H9 (cell line): ENCODE data around the gene REC114. TPM values are rescaled to one million over a fixed set of nuclear protein-coding genes. Genes with fewer than 3 reads are reported as not detected.

Source experiments
- DNase-seq: peaks from one replicate; pipeline ENCODE4 v3.0.0-alpha.2; 2017
- H2AFZ ChIP-seq: one replicate; pipeline ENCODE4 v1.6.1; 2013; ENCODE audit warnings: mild to moderate bottlenecking, low read length, control low read depth, moderate library complexity
- H2AK5ac ChIP-seq: 2 replicates; pipeline ENCODE4 v1.6.1; 2013; ENCODE audit warnings: low read length, control low read depth, mixed read lengths; ENCODE audit not compliant: insufficient read length
- H2BK120ac ChIP-seq: one replicate; pipeline ENCODE4 v1.6.1; 2013; ENCODE audit warnings: low read depth, mild to moderate bottlenecking, low read length, control low read depth, inconsistent platforms; ENCODE audit not compliant: poor library complexity, severe bottlenecking
- H2BK12ac ChIP-seq: 2 replicates; pipeline ENCODE4 v1.6.1; 2013; ENCODE audit warnings: low read length, control low read depth, mixed read lengths, low read depth; ENCODE audit not compliant: insufficient read length
- H2BK15ac ChIP-seq: 2 replicates; pipeline ENCODE4 v1.6.1; 2013; ENCODE audit warnings: low read depth, low read length, control low read depth
- H2BK20ac ChIP-seq: one replicate; pipeline ENCODE4 v1.6.1; 2013; ENCODE audit warnings: low read depth, mild to moderate bottlenecking, low read length, control low read depth, inconsistent platforms; ENCODE audit not compliant: poor library complexity, severe bottlenecking
- H2BK5ac ChIP-seq: 2 replicates; pipeline ENCODE4 v1.6.1; 2013; ENCODE audit warnings: low read length, control low read depth, mixed read lengths; ENCODE audit not compliant: insufficient read length
- H3K14ac ChIP-seq: 2 replicates; pipeline ENCODE4 v1.6.1; 2013; ENCODE audit warnings: low read length, control low read depth; ENCODE audit not compliant: insufficient read depth
- H3K18ac ChIP-seq: 2 replicates; pipeline ENCODE4 v1.6.1; 2013; ENCODE audit warnings: low read depth, mild to moderate bottlenecking, mixed read lengths, low read length, control low read depth; ENCODE audit not compliant: insufficient read length
- H3K23ac ChIP-seq: 2 replicates; pipeline ENCODE4 v1.6.1; 2013; ENCODE audit warnings: low read length, control low read depth, mixed read lengths, low read depth; ENCODE audit not compliant: insufficient read length
- H3K23me2 ChIP-seq: 2 replicates; pipeline ENCODE4 v1.6.1; 2013; ENCODE audit warnings: low read depth, mild to moderate bottlenecking, mixed read lengths, low read length, control low read depth; ENCODE audit not compliant: insufficient read length, poor library complexity, severe bottlenecking
- H3K27ac ChIP-seq: 2 replicates; pipeline ENCODE4 v1.5.1; 2013; ENCODE audit warnings: low read length, control low read depth, mixed read lengths, low read depth; ENCODE audit not compliant: insufficient read length
- H3K27me3 ChIP-seq: 2 replicates; pipeline ENCODE4 v1.6.1; 2013; ENCODE audit warnings: low read length, control low read depth, inconsistent platforms; ENCODE audit not compliant: insufficient read depth
- H3K4ac ChIP-seq: 2 replicates; pipeline ENCODE4 v1.6.1; 2013; ENCODE audit warnings: low read depth, mild to moderate bottlenecking, control low read depth, inconsistent platforms, low read length, moderate library complexity
- H3K4me1 ChIP-seq: 2 replicates; pipeline ENCODE4 v1.6.1; 2013; ENCODE audit warnings: low read length, control low read depth, inconsistent platforms; ENCODE audit not compliant: insufficient read depth
- H3K4me2 ChIP-seq: 2 replicates; pipeline ENCODE4 v1.6.1; 2013; ENCODE audit warnings: low read length, control low read depth, mixed read lengths; ENCODE audit not compliant: insufficient read length, insufficient read depth
- H3K56ac ChIP-seq: 2 replicates; pipeline ENCODE4 v1.6.1; 2013; ENCODE audit warnings: low read depth, mild to moderate bottlenecking, mixed read lengths, low read length, control low read depth; ENCODE audit not compliant: insufficient read length
- H3K79me1 ChIP-seq: 2 replicates; pipeline ENCODE4 v1.6.1; 2013; ENCODE audit warnings: low read depth, mild to moderate bottlenecking, moderate library complexity, low read length, control low read depth, inconsistent platforms; ENCODE audit not compliant: insufficient read depth, poor library complexity, severe bottlenecking
- H3K79me2 ChIP-seq: 2 replicates; pipeline ENCODE4 v1.6.1; 2013; ENCODE audit warnings: low read length, control low read depth, inconsistent platforms; ENCODE audit not compliant: insufficient read depth
- H3K9ac ChIP-seq: 2 replicates; pipeline ENCODE4 v1.6.1; 2013; ENCODE audit warnings: low read length, control low read depth, mixed read lengths; ENCODE audit not compliant: insufficient read length; ENCODE audit errors: extremely low read depth
- H3K9me3 ChIP-seq: one replicate; pipeline ENCODE4 v1.6.1; 2013; ENCODE audit warnings: low read depth, low read length, inconsistent platforms; ENCODE audit not compliant: control insufficient read depth
- H3T11ph ChIP-seq: one replicate; pipeline ENCODE4 v1.6.1; 2013; ENCODE audit warnings: mild to moderate bottlenecking, low read length, control low read depth, inconsistent platforms
- H4K20me1 ChIP-seq: one replicate; pipeline ENCODE4 v1.6.1; 2013; ENCODE audit not compliant: control insufficient read depth, insufficient read length, insufficient read depth
- H4K5ac ChIP-seq: 2 replicates; pipeline ENCODE4 v1.6.1; 2013; ENCODE audit warnings: low read depth, mild to moderate bottlenecking, mixed read lengths, low read length, control low read depth; ENCODE audit not compliant: insufficient read length
- H4K8ac ChIP-seq: replicated peaks from 2 replicates; pipeline ENCODE4 v1.6.1; 2013; ENCODE audit warnings: low read length, control low read depth, mixed read lengths, low read depth; ENCODE audit not compliant: insufficient read length
- H4K91ac ChIP-seq: 2 replicates; pipeline ENCODE4 v1.6.1; 2013; ENCODE audit warnings: low read depth, mild to moderate bottlenecking, moderate library complexity, mixed read lengths, low read length, control low read depth; ENCODE audit not compliant: insufficient read length
- H3K27ac Mint-ChIP-seq, 3 experiments: 2 replicates in 2 of 3; 3 replicates in 1 of 3; pipeline ENCODE4 v1.8.0; 2020 to 2021; ENCODE audit warnings: mixed read lengths in 3 of 3, mild to moderate bottlenecking in 1 of 3, moderate library complexity in 1 of 3
- H3K27me3 Mint-ChIP-seq: 2 replicates; pipeline ENCODE4 v1.8.0; 2021; ENCODE audit warnings: low read depth, mild to moderate bottlenecking, moderate library complexity, mixed read lengths
- H3K36me3 Mint-ChIP-seq, 3 experiments: 2 replicates in 2 of 3; 3 replicates in 1 of 3; pipeline ENCODE4 v1.8.0; 2020 to 2021; ENCODE audit warnings: low read depth in 3 of 3, mixed read lengths in 3 of 3; ENCODE audit not compliant: insufficient read depth in 1 of 3
- H3K4me1 Mint-ChIP-seq, 2 experiments: 2 replicates each; pipeline ENCODE4 v1.8.0; 2020; ENCODE audit warnings: mixed read lengths in 2 of 2
- H3K4me3 Mint-ChIP-seq, 2 experiments: 2 replicates in 1 of 2; 3 replicates in 1 of 2; pipeline ENCODE4 v1.8.0; 2020 to 2021; ENCODE audit warnings: mild to moderate bottlenecking in 2 of 2, mixed read lengths in 2 of 2, moderate library complexity in 1 of 2
- H3K9me3 Mint-ChIP-seq, 2 experiments: 2 replicates in 1 of 2; 3 replicates in 1 of 2; pipeline ENCODE4 v1.8.0; 2020; ENCODE audit warnings: mild to moderate bottlenecking in 2 of 2, mixed read lengths in 2 of 2, moderate library complexity in 1 of 2
- CTCF ChIP-seq: fragments of 200-600 bp; sonication (generic); conservative IDR thresholded peaks from 3 replicates; pipeline ENCODE4 v1.8.0; 2021; ENCODE audit warnings: antibody characterized with exemption, mild to moderate bottlenecking
- WGBS: extraction: QIAGEN DNeasy Blood & Tissue Kit; methylation state at CpG from one replicate; pipeline ENCODE4 v1.1.7; 2013; ENCODE audit warnings: missing lambda C conversion rate, low lambda C conversion rate, mixed read lengths; ENCODE audit not compliant: insufficient read length; ENCODE audit errors: extremely low coverage; 5-methylcytosine and 5-hydroxymethylcytosine counted together
- total RNA-seq: library from RNA; stranded (reverse); gene quantifications from 2 replicates; pipeline ENCODE4 v1.2.1, GENCODE V29; 2021

REC114 gene
- total RNA-seq, 1 experiment from 2014 or later: not detected

DNA sequence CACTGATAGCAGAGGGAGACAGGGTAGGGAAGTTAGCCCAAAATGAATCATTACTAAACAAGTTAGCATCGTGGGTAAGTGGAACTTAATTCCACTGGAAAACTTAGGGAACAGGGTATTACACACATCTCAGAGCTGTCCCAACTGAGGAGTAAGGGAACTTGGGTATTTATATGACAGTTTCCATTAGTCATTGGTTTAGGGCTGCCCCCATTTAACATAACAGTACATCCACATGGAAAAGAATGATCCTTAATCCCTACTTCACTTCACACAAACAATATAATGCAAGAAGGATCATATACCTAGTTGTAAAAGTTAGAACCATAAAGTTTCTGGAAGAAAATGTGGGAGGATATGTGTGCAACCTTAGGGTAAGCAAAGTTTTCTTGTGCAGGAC is 4.3 kb upstream of the REC114 start:
- no peak overlapping the region for H3K14ac ChIP-seq
- H3K23me2 ChIP-seq: no peaks in the 10 kb centered on the region
- H3K9me3 Mint-ChIP-seq: no peaks in the 10 kb centered on the region

More for the DNA sequence above, 4.3 kb upstream of the REC114 start:
- H3K4me1 ChIP-seq: no peaks in the 10 kb centered on the region; the same call in 1 of the 2 replicates
- no peak overlapping the region for H3K4me2 ChIP-seq
- H2BK5ac ChIP-seq: no peak overlapping the region
- H2BK12ac ChIP-seq: no peak overlapping the region
- no peaks in the 10 kb centered on the region for H3K36me3 Mint-ChIP-seq
- no peak overlapping the region for H3K18ac ChIP-seq
- no peak for TF ChIP-seq CTCF
- no peak overlapping the region for H3K56ac ChIP-seq
- peaks cover 2% of the 10 kb centered on the region; the same call in 1 of the 2 replicates for H3K27me3 Mint-ChIP-seq
- no peak overlapping the region for H4K8ac ChIP-seq
- H4K91ac ChIP-seq: no peak overlapping the region
- H3K4ac ChIP-seq: no peak overlapping the region
- H3K27ac Mint-ChIP-seq: no peak overlapping the region
- no peaks in the 10 kb centered on the region for H3K79me2 ChIP-seq
- H3K4me3 Mint-ChIP-seq: no peak overlapping the region
- H2BK20ac ChIP-seq: no peak overlapping the region
- H3K27ac ChIP-seq: no peak overlapping the region
- no peaks in the 10 kb centered on the region for H3K79me1 ChIP-seq
- no peak for DNase-seq
- H3T11ph ChIP-seq: no peak overlapping the region
- H4K20me1 ChIP-seq: no peaks in the 10 kb centered on the region
- H2BK120ac ChIP-seq: no peak overlapping the region
- H2AFZ ChIP-seq: no peak overlapping the region
- H4K5ac ChIP-seq: no peak overlapping the region
- no CpG with 5 or more reads among the region's 1 CpG for WGBS
- H3K23ac ChIP-seq: no peak overlapping the region
- no peaks in the 10 kb centered on the region for H3K9me3 ChIP-seq
- H2AK5ac ChIP-seq: no peak overlapping the region
- no peak overlapping the region for H3K9ac ChIP-seq
- peaks cover 11% of the 10 kb centered on the region in 2 experiments for H3K4me1 Mint-ChIP-seq
- no peak overlapping the region for H2BK15ac ChIP-seq
- no peaks in the 10 kb centered on the region for H3K27me3 ChIP-seq
